GM19455 (cell line): ENCODE measurements around the gene SIT1.

Experiments used
- ATAC-seq: cut with Tn5 transposase; IDR thresholded peaks from one replicate; pipeline ENCODE4 v1.9.1; 2021; ENCODE audit not compliant: unreplicated experiment

The SIT1 gene

DNA sequence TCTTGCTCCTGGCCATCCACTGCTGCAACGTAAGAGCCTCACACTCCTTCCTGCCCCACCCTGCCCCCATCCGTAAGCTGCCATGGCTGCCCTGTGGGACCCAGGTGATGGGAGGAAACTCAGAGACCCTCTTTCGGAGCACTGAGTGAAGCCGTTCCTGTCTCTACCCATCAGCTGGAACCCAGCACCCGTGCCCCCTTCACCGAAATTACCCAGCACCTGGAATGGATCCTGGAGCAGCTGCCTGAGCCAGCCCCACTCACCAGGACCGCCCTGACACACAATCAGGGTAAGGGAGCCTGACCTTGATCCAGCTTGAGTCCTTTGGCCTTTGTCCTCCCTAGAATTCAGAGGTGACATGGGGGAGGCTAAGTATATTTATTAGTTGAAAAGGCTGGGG lies 42.5 kb downstream of the SIT1 start:
- no peak for ATAC-seq

GRCh38 chr9:35606726-35607125 lies 44.0 kb downstream of the SIT1 start:
- no peak for ATAC-seq

GRCh38 chr9:35606138-35606504 lies 44.6 kb downstream of the SIT1 start:
- no peak for ATAC-seq

GRCh38 chr9:35605351-35606137 lies 45.2 kb downstream of the SIT1 start:
- peak; percentile 17 for ATAC-seq

GRCh38 chr9:35604578-35605350 lies 46.0 kb downstream of the SIT1 start, which contains the start of gene TESK1:
Gene TESK1, plus strand, starts transcription at chr9:35605262. Its CDS starts 358 bp downstream, at chr9:35605620.
- peak; percentile 42 for ATAC-seq

- peak; percentile 80 for ATAC-seq
These were observed 46.6 kb downstream of the SIT1 start for GRCh38 chr9:35603986-35604577.

- peak; percentile 1 for ATAC-seq
These were observed 47.2 kb downstream of the SIT1 start for GRCh38 chr9:35603506-35603985.

- no peak for ATAC-seq
These were observed 50.7 kb downstream of the SIT1 start for GRCh38 chr9:35599763-35600604.
